DND-41 (cell line): ENCODE data around the gene AGAP5.

Experiments
- CTCF ChIP-seq: IDR thresholded peaks from 2 replicates; pipeline ENCODE4 v1.5.1; 2012; ENCODE audit warnings: borderline replicate concordance, low read length, moderate library complexity, mild to moderate bottlenecking; ENCODE audit not compliant: poor library complexity, severe bottlenecking; ENCODE audit errors: extremely low read depth
- EZH2 ChIP-seq: IDR thresholded peaks from 3 replicates; pipeline ENCODE4 v1.6.1; 2012; ENCODE audit warnings: borderline replicate concordance, low read depth, mild to moderate bottlenecking, moderate library complexity, low read length, inconsistent platforms; ENCODE audit not compliant: severe bottlenecking

GRCh38 chr10:73643362-73643761 lies 54.5 kb downstream of the AGAP5 start:
- TF ChIP-seq CTCF (no peak), EZH2 (no peak)
